DND-41 (cell line): ENCODE results near the gene KIF18B.

Source experiments
- ATAC-seq: fragments of 200-7000 bp; cut with Tn5 transposase; 3 replicates; pipeline ENCODE4 v1.9.1; 2021; ENCODE audit warnings: low read depth; ENCODE audit not compliant: insufficient read depth
- DNase-seq: peaks from one replicate; pipeline ENCODE4 v3.0.0-alpha.2; 2020
- H2AFZ ChIP-seq: 2 replicates; pipeline ENCODE4 v1.6.0; 2012; ENCODE audit warnings: low read depth, low read length
- H3K27ac ChIP-seq: 2 replicates; pipeline ENCODE4 v1.5.1; 2012; ENCODE audit warnings: low read length, inconsistent platforms
- H3K27me3 ChIP-seq: fragments of 200-600 bp; sonication (generic); 2 replicates; pipeline ENCODE4 v1.6.0; 2012; ENCODE audit warnings: low read length, mild to moderate bottlenecking, inconsistent platforms; ENCODE audit not compliant: insufficient read depth, poor library complexity
- H3K36me3 ChIP-seq: 2 replicates; pipeline ENCODE4 v1.5.1; 2012; ENCODE audit warnings: low read length, inconsistent platforms; ENCODE audit not compliant: insufficient read depth
- H3K4me1 ChIP-seq: 2 replicates; pipeline ENCODE4 v1.5.1; 2012; ENCODE audit warnings: mild to moderate bottlenecking, low read length; ENCODE audit not compliant: insufficient read depth
- H3K4me2 ChIP-seq: 2 replicates; pipeline ENCODE4 v1.6.0; 2012; ENCODE audit warnings: mild to moderate bottlenecking, moderate library complexity, low read length, inconsistent platforms; ENCODE audit not compliant: insufficient read depth
- H3K4me3 ChIP-seq, 2 experiments: fragments of 200-600 bp in 1 of 2; shearing (Covaris generic) in 1 of 2; 2 replicates each; pipeline ENCODE4 v1.5.1; 2012 to 2016; ENCODE audit warnings: inconsistent platforms in 2 of 2, low read length in 2 of 2, mild to moderate bottlenecking in 2 of 2, low read depth in 1 of 2, moderate library complexity in 1 of 2
- H3K79me2 ChIP-seq: 2 replicates; pipeline ENCODE4 v1.6.0; 2012; ENCODE audit warnings: low read length, inconsistent platforms; ENCODE audit not compliant: insufficient read depth
- H3K9ac ChIP-seq: 2 replicates; pipeline ENCODE4 v1.6.0; 2012; ENCODE audit warnings: low read depth, mild to moderate bottlenecking, inconsistent platforms, low read length, moderate library complexity
- H3K9me3 ChIP-seq: 2 replicates; pipeline ENCODE4 v1.5.1; 2012; ENCODE audit warnings: low read length, moderate library complexity, mild to moderate bottlenecking, inconsistent platforms; ENCODE audit not compliant: insufficient read depth, severe bottlenecking
- H4K20me1 ChIP-seq: 2 replicates; pipeline ENCODE4 v1.6.0; 2012; ENCODE audit warnings: low read length; ENCODE audit not compliant: insufficient read depth
- EZH2 ChIP-seq: IDR thresholded peaks from 3 replicates; pipeline ENCODE4 v1.6.1; 2012; ENCODE audit warnings: borderline replicate concordance, low read depth, mild to moderate bottlenecking, moderate library complexity, low read length, inconsistent platforms; ENCODE audit not compliant: severe bottlenecking
- TF ChIP-seq, protein P1 (sequence below): IDR thresholded peaks from 2 replicates; pipeline ENCODE4 v1.5.1; 2012; ENCODE audit warnings: borderline replicate concordance, low read length, moderate library complexity, mild to moderate bottlenecking; ENCODE audit not compliant: poor library complexity, severe bottlenecking; ENCODE audit errors: extremely low read depth

KIF18B gene

DNA sequence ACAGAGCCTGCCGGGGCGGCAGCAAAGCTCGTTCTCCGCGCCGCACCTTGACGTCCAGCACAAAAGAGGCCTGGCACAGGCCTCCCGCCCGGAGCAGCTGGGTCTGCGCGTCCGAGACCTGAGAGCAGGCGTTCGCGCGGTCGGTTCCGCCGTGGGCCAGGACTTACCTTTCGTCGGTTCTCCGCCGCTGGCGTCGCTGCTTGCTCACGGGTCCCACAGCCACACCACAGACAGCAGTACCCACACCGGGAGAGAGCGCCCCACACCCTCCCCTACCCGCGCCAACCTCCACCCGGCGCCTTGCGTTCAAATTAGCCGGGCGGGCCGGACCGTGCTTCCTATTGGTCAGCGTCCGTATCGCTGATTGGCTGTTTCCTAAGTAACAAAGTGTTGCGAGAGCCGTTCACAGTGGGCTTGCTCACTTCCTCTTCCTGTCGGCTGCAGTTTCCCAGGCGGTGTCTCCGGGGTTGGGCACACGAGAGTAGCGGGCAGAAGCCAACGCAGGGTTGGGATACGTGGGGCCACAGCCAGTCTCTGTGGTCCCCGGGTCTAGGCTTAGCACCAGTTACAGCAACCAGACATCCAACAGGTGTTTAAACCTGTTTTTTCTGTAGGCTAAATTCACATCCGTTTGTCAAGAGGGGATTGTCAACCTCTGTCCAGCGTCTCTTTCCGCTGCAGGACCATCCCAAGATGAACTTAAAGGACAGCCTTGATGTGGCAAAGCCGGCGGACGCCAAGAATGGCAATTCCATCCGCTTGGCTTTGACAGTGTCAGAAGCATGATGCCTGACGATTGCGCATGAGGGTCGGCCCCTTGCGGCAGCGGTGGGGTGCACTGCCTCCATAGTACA, at the start of gene KIF18B:
Gene KIF18B (minus strand): TSS at position 313 of the 854 bp plus-strand sequence. CDS start 11,429 bp downstream, outside the sequence.
- Histone ChIP-seq H3K27me3 (no peaks in the 10 kb centered on the region), H4K20me1 (peaks cover 17% of the 10 kb centered on the region; the same call in 1 of the 2 replicates), H3K27ac (peak within 1 kb of the TSS; percentile 95), H3K9me3 (no peaks in the 10 kb centered on the region), H3K36me3 (peaks cover 39% of the 10 kb centered on the region), H3K9ac (peak within 1 kb of the TSS; percentile 93), H3K4me3 (peak within 1 kb of the TSS; percentile 66 to 97), H3K4me2 (peak within 1 kb of the TSS; percentile 89), H3K79me2 (peaks cover 54% of the 10 kb centered on the region), H3K4me1 (peaks cover 43% of the 10 kb centered on the region), H2AFZ (peak within 1 kb of the TSS; percentile 88)
- peak; percentile 95 for ATAC-seq
- peak; percentile 96 for DNase-seq
- TF ChIP-seq EZH2: no peak
- TF ChIP-seq, protein P1, sequence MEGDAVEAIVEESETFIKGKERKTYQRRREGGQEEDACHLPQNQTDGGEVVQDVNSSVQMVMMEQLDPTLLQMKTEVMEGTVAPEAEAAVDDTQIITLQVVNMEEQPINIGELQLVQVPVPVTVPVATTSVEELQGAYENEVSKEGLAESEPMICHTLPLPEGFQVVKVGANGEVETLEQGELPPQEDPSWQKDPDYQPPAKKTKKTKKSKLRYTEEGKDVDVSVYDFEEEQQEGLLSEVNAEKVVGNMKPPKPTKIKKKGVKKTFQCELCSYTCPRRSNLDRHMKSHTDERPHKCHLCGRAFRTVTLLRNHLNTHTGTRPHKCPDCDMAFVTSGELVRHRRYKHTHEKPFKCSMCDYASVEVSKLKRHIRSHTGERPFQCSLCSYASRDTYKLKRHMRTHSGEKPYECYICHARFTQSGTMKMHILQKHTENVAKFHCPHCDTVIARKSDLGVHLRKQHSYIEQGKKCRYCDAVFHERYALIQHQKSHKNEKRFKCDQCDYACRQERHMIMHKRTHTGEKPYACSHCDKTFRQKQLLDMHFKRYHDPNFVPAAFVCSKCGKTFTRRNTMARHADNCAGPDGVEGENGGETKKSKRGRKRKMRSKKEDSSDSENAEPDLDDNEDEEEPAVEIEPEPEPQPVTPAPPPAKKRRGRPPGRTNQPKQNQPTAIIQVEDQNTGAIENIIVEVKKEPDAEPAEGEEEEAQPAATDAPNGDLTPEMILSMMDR: peak; percentile 50

DNA sequence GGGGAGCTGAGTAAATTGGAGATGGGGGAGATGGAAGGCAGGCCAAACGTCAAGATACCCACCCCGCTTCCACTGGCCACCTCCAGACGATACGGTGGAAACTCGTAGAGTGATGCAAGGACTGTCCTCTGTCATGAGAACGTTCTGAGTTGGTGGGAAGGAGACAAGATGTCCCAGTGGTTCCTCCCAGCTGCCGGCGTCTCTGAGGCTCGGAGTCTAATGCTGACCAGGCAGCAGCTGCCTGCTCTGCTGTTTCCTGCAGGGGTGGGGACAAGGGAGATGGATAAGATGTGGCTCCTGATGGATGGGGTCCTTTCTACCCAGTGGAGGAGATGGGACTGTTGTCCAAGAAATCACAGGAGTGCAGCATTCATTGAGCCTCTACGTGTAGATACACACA, 48.7 kb upstream of the KIF18B start:
- no peaks in the 10 kb centered on the region for H3K36me3 ChIP-seq
- H4K20me1 ChIP-seq: no peaks in the 10 kb centered on the region
- DNase-seq (no peak), ATAC-seq (no peak)
- peaks cover 6% of the 10 kb centered on the region; the same call in 1 of the 2 replicates for H3K4me1 ChIP-seq
- H3K4me3 ChIP-seq: no peak overlapping the region
- no peak overlapping the region for H3K27ac ChIP-seq
- no peak overlapping the region for H3K9ac ChIP-seq
- H3K4me2 ChIP-seq: no peak overlapping the region
- no peaks in the 10 kb centered on the region for H3K27me3 ChIP-seq
- H3K79me2 ChIP-seq: no peaks in the 10 kb centered on the region
- no peak for TF ChIP-seq EZH2
- TF ChIP-seq, protein P1: no peak
- no peaks in the 10 kb centered on the region for H3K9me3 ChIP-seq
- H2AFZ ChIP-seq: no peak overlapping the region

GRCh38 chr17:44995436-44996001, 47.9 kb upstream of the KIF18B start:
- Histone ChIP-seq H3K9me3 (no peaks in the 10 kb centered on the region), H3K27me3 (no peaks in the 10 kb centered on the region), H4K20me1 (no peaks in the 10 kb centered on the region), H3K4me1 (peaks cover 6% of the 10 kb centered on the region; the same call in 1 of the 2 replicates), H3K27ac (no peak overlapping the region), H3K9ac (no peak overlapping the region), H3K36me3 (no peaks in the 10 kb centered on the region), H3K79me2 (no peaks in the 10 kb centered on the region), H2AFZ (no peak overlapping the region), H3K4me3 (no peak overlapping the region), H3K4me2 (no peak overlapping the region)
- DNase-seq (no peak), ATAC-seq (no peak)
- TF ChIP-seq, protein P1: no peak
- no peak for TF ChIP-seq EZH2
